GM12874 (cell line): ENCODE results near the gene TSHZ2.

Experiments
- TF ChIP-seq, protein P1 (sequence below): IDR thresholded peaks from 2 replicates; pipeline ENCODE4 v1.5.1; 2011; ENCODE audit warnings: low read depth, mild to moderate bottlenecking, control low read depth, low read length, moderate library complexity; ENCODE audit not compliant: insufficient read depth

Gene TSHZ2

DNA sequence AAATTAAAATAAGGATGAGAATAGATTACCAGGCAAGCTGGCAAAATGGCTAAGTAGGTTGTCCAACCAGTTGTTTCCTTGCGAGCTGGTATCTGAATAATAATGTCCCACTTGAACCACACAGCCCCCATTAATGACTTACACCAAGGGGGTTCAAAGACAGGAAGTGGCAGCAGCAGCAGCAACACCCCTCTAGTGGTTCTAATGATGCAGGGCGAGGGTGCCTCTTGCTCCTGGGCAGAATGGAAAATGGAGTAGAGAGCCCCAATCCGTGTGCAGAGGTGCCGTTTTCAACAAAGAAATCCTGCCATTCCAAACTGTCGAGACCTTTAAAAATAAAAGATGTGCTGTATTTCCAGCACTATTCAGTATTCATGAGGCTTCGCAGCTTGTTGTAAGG is 218.1 kb downstream of the TSHZ2 start:
- TF ChIP-seq, protein P1, sequence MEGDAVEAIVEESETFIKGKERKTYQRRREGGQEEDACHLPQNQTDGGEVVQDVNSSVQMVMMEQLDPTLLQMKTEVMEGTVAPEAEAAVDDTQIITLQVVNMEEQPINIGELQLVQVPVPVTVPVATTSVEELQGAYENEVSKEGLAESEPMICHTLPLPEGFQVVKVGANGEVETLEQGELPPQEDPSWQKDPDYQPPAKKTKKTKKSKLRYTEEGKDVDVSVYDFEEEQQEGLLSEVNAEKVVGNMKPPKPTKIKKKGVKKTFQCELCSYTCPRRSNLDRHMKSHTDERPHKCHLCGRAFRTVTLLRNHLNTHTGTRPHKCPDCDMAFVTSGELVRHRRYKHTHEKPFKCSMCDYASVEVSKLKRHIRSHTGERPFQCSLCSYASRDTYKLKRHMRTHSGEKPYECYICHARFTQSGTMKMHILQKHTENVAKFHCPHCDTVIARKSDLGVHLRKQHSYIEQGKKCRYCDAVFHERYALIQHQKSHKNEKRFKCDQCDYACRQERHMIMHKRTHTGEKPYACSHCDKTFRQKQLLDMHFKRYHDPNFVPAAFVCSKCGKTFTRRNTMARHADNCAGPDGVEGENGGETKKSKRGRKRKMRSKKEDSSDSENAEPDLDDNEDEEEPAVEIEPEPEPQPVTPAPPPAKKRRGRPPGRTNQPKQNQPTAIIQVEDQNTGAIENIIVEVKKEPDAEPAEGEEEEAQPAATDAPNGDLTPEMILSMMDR: no peak

DNA sequence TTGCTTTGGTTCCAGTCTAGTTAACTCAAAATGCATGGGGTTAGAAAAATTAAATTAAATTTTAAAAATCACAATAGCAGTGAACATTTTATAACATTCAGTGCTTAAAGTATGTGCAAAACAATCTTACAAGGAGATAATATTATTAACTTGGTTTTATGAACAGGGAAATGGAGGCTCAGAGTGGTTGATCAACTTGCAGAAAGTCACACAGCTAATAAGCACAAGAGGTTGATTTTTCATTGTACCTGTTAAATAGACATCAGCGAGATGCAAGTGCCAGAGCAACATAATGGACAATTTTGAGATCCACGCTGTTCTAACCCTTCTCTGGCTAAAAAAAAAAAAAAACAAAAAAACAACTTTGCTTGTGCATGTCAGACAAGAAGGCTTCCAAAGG is 219.8 kb downstream of the TSHZ2 start:
- TF ChIP-seq, protein P1: no peak

DNA sequence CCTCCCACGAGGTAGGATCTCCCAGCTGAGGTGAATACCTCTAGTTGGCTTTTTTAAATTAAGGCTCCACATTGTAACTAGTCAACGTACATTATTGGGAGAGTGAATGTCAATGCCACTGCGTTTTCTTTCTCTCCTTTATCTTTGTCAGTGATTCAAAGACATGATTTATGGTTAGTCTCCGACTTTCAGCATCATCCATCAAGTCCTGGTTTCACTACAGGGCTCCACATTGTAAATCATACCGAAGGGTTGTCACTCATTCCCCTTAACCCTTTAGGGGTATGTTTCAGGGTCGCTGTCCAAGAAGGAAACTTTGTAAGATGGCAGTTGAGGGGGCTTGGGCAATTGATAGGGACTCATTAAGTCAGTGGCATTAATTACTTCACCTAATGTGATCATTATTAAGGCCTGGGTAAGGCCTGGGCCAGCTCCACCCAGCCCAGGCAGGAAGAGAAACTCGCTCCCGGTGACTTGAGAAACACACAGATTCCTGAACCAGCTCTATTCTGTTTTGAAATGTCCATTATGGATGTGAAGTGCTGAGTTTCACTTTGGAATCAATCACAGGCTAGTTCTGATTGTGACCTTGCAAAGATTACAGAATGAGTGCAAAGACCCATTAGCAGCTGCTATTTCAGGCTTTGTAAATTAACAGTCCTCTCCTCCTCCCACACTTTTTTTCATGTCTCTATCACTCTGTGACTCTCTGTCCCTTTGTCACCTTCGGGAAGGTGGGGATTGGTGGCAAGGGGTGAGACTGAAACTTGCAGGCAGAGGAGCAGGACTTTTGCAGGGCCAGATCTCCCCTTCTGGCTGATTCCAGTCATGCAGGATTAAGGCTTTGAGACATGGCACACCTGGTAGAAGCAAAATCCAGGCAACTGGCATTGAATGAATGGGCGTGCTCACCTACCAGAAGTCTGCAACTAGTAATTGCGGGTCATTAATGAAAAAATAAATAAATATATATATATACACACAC is 222.4 kb downstream of the TSHZ2 start:
- TF ChIP-seq, protein P1: no peak

DNA sequence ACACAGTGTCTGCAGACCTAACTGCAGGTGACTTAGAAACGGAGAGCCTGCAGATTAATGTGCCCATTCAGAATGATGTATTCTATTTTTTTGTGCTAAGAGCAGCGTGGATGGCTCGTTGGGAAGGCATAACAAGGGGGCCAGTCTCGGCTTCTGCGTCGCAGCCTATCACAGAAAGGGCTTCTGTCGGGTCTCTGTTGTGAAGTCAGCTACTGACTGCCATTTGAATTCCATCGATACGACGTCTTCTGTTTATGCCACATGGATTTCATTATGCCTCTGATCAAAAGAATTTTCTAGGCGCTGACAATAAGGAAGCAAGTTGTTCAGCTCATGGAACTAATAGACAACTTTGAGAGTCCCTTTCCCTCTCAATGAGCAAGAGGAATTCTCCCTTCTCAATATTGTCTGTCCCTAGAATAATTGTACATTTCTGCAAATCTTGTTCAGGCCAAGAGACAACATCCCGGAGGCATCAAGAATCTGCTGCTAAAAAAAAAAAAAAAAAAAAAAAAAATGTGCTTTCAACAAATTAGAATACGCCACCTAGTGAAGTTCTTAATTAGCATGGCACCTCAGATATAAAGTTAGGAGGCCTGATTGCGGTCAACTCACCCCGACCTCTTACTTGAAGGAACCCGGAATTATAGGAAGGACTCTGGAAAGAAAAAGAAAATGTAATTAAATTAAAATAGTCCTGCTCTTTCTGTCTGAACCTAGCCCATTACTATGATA is 223.9 kb downstream of the TSHZ2 start:
- TF ChIP-seq, protein P1: no peak

DNA sequence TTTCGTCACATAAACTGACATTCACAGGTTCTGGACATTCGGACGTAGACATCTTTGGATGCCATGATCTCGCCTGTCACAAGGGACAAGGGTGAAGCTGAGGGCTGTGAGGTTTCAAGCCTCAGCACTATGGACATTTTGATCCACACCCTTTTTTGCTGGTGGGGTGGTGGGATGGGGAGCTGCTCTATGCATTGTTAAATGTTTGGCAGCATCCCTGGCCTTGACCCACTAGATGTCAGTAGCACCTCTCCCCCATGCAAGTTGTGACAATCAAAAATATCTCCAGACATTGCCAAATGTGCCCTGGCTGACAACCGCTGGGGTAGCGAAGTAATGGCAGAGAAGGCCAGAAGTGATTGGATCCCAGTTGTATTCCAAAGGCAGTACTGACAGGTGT is 229.4 kb downstream of the TSHZ2 start:
- TF ChIP-seq, protein P1: no peak

DNA sequence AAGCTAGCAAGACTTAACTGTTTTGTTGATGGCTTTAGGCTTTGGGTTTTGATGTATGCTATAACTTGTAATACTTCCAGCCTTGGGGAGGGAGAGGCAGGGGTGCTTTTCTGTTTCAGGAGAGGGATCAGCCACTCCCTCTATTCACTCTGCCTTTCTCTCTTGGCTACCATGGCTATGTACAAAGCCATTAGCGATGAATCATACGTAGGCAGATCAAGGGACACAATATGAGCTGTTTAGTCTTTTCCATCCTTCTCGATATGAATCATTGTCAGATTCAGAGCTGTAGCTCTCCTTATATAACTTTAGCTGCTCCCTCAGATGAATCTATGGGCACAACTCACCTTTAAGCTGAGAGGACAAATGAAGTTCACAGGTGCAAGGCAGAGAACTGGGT is 230.6 kb downstream of the TSHZ2 start:
- TF ChIP-seq, protein P1: no peak

DNA sequence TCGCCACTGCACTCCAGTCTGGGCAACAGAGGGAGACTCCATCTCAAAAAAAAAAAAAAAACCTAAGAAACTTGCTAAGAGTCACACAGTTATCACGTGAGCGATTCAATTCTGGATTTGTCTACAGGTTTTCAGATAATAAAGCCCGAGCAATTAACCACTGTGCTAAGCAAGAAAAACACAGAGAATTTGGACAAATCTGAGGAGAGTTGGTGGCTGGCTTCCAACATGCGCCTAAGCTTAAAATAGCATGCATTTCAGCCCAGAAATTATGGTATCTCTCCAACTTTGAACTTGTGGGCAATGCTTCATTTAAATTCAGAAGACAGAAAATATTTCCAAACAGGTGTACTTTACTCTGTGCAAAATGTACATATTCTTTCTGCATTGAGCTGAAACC is 232.9 kb downstream of the TSHZ2 start:
- TF ChIP-seq, protein P1: no peak
